Activated T-helper 1 cell treated with anti-CD3 and anti-CD28 coated beads, Interleukin-12 subunit alpha, Interleukin-12 subunit beta, Interleukin-2, Interleukin-4 antibody, amounts not matched to agents 30 ng/mL and 10 ng/mL and 1 ng/mL, durations not matched to agents 14 hours and 24 hours and 36 hours (primary cell): ENCODE measurements around the gene TMEM219. TPM values are rescaled to one million over a fixed set of nuclear protein-coding genes. Genes with fewer than 3 reads are reported as not detected.

ENCODE experiments used
- DNase-seq: peaks from one replicate; pipeline ENCODE4 v3.0.0; 2021; ENCODE audit warnings: low spot score
- H3K27ac Mint-ChIP-seq: one replicate; pipeline ENCODE4 v1.8.0; 2021; ENCODE audit warnings: mild to moderate bottlenecking, mixed read lengths
- H3K27me3 Mint-ChIP-seq: one replicate; pipeline ENCODE4 v1.8.0; 2022; ENCODE audit warnings: mild to moderate bottlenecking, moderate library complexity, mixed read lengths; ENCODE audit not compliant: insufficient read depth
- H3K36me3 Mint-ChIP-seq: one replicate; pipeline ENCODE4 v1.8.0; 2021; ENCODE audit warnings: low read depth, mixed read lengths
- H3K4me1 Mint-ChIP-seq: one replicate; pipeline ENCODE4 v1.8.0; 2021; ENCODE audit warnings: low read depth, mixed read lengths
- H3K4me3 Mint-ChIP-seq: one replicate; pipeline ENCODE4 v1.8.0; 2021; ENCODE audit warnings: mild to moderate bottlenecking, moderate library complexity, mixed read lengths
- H3K9me3 Mint-ChIP-seq: one replicate; pipeline ENCODE4 v1.8.0; 2021; ENCODE audit warnings: mixed read lengths
- intact Hi-C: fragments of 100-400 bp; cut with micrococcal nuclease; formaldehyde crosslinking; loops from one replicate; pipeline ENCODE4 v1.15.1; 2024
- total RNA-seq: library from RNA; stranded (reverse); gene quantifications from 2 replicates; pipeline ENCODE4 v1.2.3, GENCODE V29; 2022

Gene TMEM219
- total RNA-seq, 1 donor from 2014 or later = 43.7 TPM

- no peak overlapping the region for H3K4me3 Mint-ChIP-seq
- H3K27ac Mint-ChIP-seq = no peak overlapping the region
- peaks cover 37% of the 10 kb centered on the region for H3K36me3 Mint-ChIP-seq
- no peak for DNase-seq
- H3K4me1 Mint-ChIP-seq = peaks cover 36% of the 10 kb centered on the region
- intact Hi-C loops = loop anchor here (10.0 kb wide), 1 partner anchor 678 kb away; the partner anchor contains the start of genes FBRS and PRR14
- peaks cover 6% of the 10 kb centered on the region for H3K9me3 Mint-ChIP-seq
- H3K27me3 Mint-ChIP-seq = no peaks in the 10 kb centered on the region
These were observed 15.4 kb downstream of the TMEM219 start for GRCh38 chr16:29977063-29977825.

GRCh38 chr16:29978081-29978480 lies 16.2 kb downstream of the TMEM219 start:
- Mint-ChIP-seq H3K27ac (no peak overlapping the region), H3K9me3 (peaks cover 4% of the 10 kb centered on the region), H3K27me3 (no peaks in the 10 kb centered on the region), H3K36me3 (peaks cover 41% of the 10 kb centered on the region), H3K4me1 (peaks cover 34% of the 10 kb centered on the region), H3K4me3 (no peak overlapping the region)
- no peak for DNase-seq
- intact Hi-C loops = loop anchor here (10.0 kb wide), 1 partner anchor 677 kb away; the partner anchor contains the start of genes FBRS and PRR14

GRCh38 chr16:29978564-29979270 lies 16.8 kb downstream of the TMEM219 start:
- no peak overlapping the region for H3K4me3 Mint-ChIP-seq
- peaks cover 29% of the 10 kb centered on the region for H3K4me1 Mint-ChIP-seq
- peaks cover 42% of the 10 kb centered on the region for H3K36me3 Mint-ChIP-seq
- no peak for DNase-seq
- no peaks in the 10 kb centered on the region for H3K27me3 Mint-ChIP-seq
- no peaks in the 10 kb centered on the region for H3K9me3 Mint-ChIP-seq
- intact Hi-C loops = loop anchor here (10.0 kb wide), 1 partner anchor 676 kb away; the partner anchor contains the start of genes FBRS and PRR14
- no peak overlapping the region for H3K27ac Mint-ChIP-seq

GRCh38 chr16:29982560-29983419 lies 20.9 kb downstream of the TMEM219 start:
- Mint-ChIP-seq H3K4me3 (no peak overlapping the region), H3K36me3 (peaks cover 62% of the 10 kb centered on the region), H3K4me1 (no peaks in the 10 kb centered on the region), H3K27ac (no peak overlapping the region), H3K27me3 (no peaks in the 10 kb centered on the region), H3K9me3 (no peaks in the 10 kb centered on the region)
- intact Hi-C loops = no loop called here
- DNase-seq = no peak

GRCh38 chr16:29983420-29984136 lies 21.7 kb downstream of the TMEM219 start:
- intact Hi-C loops = no loop called here

GRCh38 chr16:29984137-29984763 lies 22.4 kb downstream of the TMEM219 start:
- DNase-seq = no peak
- peaks cover 62% of the 10 kb centered on the region for H3K36me3 Mint-ChIP-seq
- no peaks in the 10 kb centered on the region for H3K9me3 Mint-ChIP-seq
- no peaks in the 10 kb centered on the region for H3K27me3 Mint-ChIP-seq
- intact Hi-C loops = no loop called here
- H3K4me1 Mint-ChIP-seq = no peaks in the 10 kb centered on the region
- no peak overlapping the region for H3K27ac Mint-ChIP-seq
- H3K4me3 Mint-ChIP-seq = no peak overlapping the region

More at GRCh38 chr16:29983420-29984136, 21.7 kb downstream of the TMEM219 start:
- no peak overlapping the region for H3K4me3 Mint-ChIP-seq
- H3K27ac Mint-ChIP-seq = no peak overlapping the region
- H3K36me3 Mint-ChIP-seq = peaks cover 64% of the 10 kb centered on the region
- no peaks in the 10 kb centered on the region for H3K27me3 Mint-ChIP-seq
- no peaks in the 10 kb centered on the region for H3K4me1 Mint-ChIP-seq
- no peak for DNase-seq
- no peaks in the 10 kb centered on the region for H3K9me3 Mint-ChIP-seq

- no peaks in the 10 kb centered on the region for H3K4me1 Mint-ChIP-seq
- DNase-seq = no peak
- no peak overlapping the region for H3K27ac Mint-ChIP-seq
- H3K4me3 Mint-ChIP-seq = no peak overlapping the region
- intact Hi-C loops = no loop called here
- H3K9me3 Mint-ChIP-seq = no peaks in the 10 kb centered on the region
- peaks cover 62% of the 10 kb centered on the region for H3K36me3 Mint-ChIP-seq
- H3K27me3 Mint-ChIP-seq = no peaks in the 10 kb centered on the region
These were observed 22.9 kb downstream of the TMEM219 start for GRCh38 chr16:29984764-29985147.

GRCh38 chr16:29985271-29985811 lies 23.5 kb downstream of the TMEM219 start:
- no peak for DNase-seq
- no peaks in the 10 kb centered on the region for H3K27me3 Mint-ChIP-seq
- no peaks in the 10 kb centered on the region for H3K9me3 Mint-ChIP-seq
- H3K4me3 Mint-ChIP-seq = no peak overlapping the region
- H3K27ac Mint-ChIP-seq = no peak overlapping the region
- peaks cover 61% of the 10 kb centered on the region for H3K36me3 Mint-ChIP-seq
- H3K4me1 Mint-ChIP-seq = no peaks in the 10 kb centered on the region
- intact Hi-C loops = no loop called here

- H3K27ac Mint-ChIP-seq = no peak overlapping the region
- DNase-seq = no peak
- no peak overlapping the region for H3K4me3 Mint-ChIP-seq
- intact Hi-C loops = no loop called here
- no peaks in the 10 kb centered on the region for H3K27me3 Mint-ChIP-seq
- H3K4me1 Mint-ChIP-seq = no peaks in the 10 kb centered on the region
- H3K9me3 Mint-ChIP-seq = no peaks in the 10 kb centered on the region
- peaks cover 61% of the 10 kb centered on the region for H3K36me3 Mint-ChIP-seq
These were observed 24.4 kb downstream of the TMEM219 start for GRCh38 chr16:29986231-29986630.

GRCh38 chr16:29986931-29987330 lies 25.1 kb downstream of the TMEM219 start:
- no peak overlapping the region for H3K4me3 Mint-ChIP-seq
- no peak for DNase-seq
- no peak overlapping the region for H3K27ac Mint-ChIP-seq
- H3K9me3 Mint-ChIP-seq = no peaks in the 10 kb centered on the region
- H3K27me3 Mint-ChIP-seq = no peaks in the 10 kb centered on the region
- no peaks in the 10 kb centered on the region for H3K4me1 Mint-ChIP-seq
- peaks cover 60% of the 10 kb centered on the region for H3K36me3 Mint-ChIP-seq
- intact Hi-C loops = no loop called here

GRCh38 chr16:29987371-29988085 lies 25.6 kb downstream of the TMEM219 start:
- no peak overlapping the region for H3K4me3 Mint-ChIP-seq
- no peaks in the 10 kb centered on the region for H3K4me1 Mint-ChIP-seq
- H3K9me3 Mint-ChIP-seq = no peaks in the 10 kb centered on the region
- DNase-seq = no peak
- intact Hi-C loops = no loop called here
- no peaks in the 10 kb centered on the region for H3K27me3 Mint-ChIP-seq
- H3K36me3 Mint-ChIP-seq = peaks cover 57% of the 10 kb centered on the region
- no peak overlapping the region for H3K27ac Mint-ChIP-seq
